ENCODE results near the gene RFC2.

DNA sequence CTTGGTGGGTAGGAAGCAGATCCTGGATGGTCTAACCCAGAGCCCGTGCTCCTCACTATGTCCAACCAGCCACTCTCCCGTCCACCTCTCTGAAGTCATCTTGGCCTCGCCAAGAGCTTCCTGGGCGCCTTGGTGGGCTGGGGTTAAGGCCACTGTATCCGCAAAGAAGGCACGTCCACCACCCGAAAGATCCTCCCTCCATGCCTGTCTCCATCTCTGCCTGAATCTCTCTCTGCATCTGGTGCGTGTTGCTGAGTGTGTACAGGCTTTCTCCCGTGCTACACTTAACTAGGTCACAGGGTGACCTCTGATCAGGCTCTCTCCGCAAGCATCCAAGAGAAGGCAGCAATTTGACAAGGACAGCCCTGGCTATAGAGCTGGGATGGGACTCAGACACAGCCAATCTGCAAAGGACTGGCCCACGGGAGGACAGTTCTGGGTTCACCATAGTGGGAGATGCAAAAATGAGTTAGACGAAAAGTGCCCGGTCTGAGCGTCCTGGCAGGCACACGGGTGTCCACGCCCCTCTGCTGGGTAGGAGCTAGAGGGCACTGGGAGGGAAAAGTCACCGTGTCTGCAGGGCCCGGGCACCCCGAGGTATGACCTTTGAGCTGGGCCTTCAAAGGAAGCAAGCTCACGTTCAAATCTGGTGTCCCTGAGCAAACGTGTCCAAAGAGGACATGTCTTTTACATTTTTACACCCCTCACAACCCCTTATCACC, 9.4 kb upstream of the RFC2 start:
- TF ChIP-seq TCF12 (IDR thresholded peaks at IDR 0.05) = no peak
- no peak for TF ChIP-seq YY1 (IDR thresholded peaks at IDR 0.05; ENCODE audit: low read depth)
- TF ChIP-seq EP300 (IDR thresholded peaks at IDR 0.05; ENCODE audit: borderline replicate concordance in 1 of 2, low read depth in 1 of 2, low read length in 1 of 2) = no peak
- TF ChIP-seq, protein P1, sequence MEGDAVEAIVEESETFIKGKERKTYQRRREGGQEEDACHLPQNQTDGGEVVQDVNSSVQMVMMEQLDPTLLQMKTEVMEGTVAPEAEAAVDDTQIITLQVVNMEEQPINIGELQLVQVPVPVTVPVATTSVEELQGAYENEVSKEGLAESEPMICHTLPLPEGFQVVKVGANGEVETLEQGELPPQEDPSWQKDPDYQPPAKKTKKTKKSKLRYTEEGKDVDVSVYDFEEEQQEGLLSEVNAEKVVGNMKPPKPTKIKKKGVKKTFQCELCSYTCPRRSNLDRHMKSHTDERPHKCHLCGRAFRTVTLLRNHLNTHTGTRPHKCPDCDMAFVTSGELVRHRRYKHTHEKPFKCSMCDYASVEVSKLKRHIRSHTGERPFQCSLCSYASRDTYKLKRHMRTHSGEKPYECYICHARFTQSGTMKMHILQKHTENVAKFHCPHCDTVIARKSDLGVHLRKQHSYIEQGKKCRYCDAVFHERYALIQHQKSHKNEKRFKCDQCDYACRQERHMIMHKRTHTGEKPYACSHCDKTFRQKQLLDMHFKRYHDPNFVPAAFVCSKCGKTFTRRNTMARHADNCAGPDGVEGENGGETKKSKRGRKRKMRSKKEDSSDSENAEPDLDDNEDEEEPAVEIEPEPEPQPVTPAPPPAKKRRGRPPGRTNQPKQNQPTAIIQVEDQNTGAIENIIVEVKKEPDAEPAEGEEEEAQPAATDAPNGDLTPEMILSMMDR (IDR thresholded peaks at IDR 0.05) = no peak
- TF ChIP-seq JUND (IDR thresholded peaks at IDR 0.05) = no peak
- TF ChIP-seq GATA2 (CRISPR knock-in tag; IDR thresholded peaks at IDR 0.05) = no peak
- TF ChIP-seq NFIC (IDR thresholded peaks at IDR 0.05; ENCODE audit: borderline replicate concordance) = no peak
- TF ChIP-seq, protein P2, sequence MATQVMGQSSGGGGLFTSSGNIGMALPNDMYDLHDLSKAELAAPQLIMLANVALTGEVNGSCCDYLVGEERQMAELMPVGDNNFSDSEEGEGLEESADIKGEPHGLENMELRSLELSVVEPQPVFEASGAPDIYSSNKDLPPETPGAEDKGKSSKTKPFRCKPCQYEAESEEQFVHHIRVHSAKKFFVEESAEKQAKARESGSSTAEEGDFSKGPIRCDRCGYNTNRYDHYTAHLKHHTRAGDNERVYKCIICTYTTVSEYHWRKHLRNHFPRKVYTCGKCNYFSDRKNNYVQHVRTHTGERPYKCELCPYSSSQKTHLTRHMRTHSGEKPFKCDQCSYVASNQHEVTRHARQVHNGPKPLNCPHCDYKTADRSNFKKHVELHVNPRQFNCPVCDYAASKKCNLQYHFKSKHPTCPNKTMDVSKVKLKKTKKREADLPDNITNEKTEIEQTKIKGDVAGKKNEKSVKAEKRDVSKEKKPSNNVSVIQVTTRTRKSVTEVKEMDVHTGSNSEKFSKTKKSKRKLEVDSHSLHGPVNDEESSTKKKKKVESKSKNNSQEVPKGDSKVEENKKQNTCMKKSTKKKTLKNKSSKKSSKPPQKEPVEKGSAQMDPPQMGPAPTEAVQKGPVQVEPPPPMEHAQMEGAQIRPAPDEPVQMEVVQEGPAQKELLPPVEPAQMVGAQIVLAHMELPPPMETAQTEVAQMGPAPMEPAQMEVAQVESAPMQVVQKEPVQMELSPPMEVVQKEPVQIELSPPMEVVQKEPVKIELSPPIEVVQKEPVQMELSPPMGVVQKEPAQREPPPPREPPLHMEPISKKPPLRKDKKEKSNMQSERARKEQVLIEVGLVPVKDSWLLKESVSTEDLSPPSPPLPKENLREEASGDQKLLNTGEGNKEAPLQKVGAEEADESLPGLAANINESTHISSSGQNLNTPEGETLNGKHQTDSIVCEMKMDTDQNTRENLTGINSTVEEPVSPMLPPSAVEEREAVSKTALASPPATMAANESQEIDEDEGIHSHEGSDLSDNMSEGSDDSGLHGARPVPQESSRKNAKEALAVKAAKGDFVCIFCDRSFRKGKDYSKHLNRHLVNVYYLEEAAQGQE (IDR thresholded peaks at IDR 0.05; ENCODE audit: low read depth, low read length) = peak; percentile 46; the same call in 1 of the 2 replicates
- TF ChIP-seq, protein P3, sequence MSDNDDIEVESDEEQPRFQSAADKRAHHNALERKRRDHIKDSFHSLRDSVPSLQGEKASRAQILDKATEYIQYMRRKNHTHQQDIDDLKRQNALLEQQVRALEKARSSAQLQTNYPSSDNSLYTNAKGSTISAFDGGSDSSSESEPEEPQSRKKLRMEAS (IDR thresholded peaks at IDR 0.05; ENCODE audit: low read depth) = no peak
